IPS-18c (cell line): ENCODE measurements around the gene TOMM40L.

ENCODE experiments used
- H3K4me3 ChIP-seq: 2 replicates; pipeline ENCODE4 v1.7.0; 2013; ENCODE audit warnings: low read depth, mild to moderate bottlenecking, low read length, moderate library complexity; ENCODE audit not compliant: insufficient read depth
- H3K9me3 ChIP-seq: one replicate; pipeline ENCODE4 v1.6.1; 2013; ENCODE audit warnings: mild to moderate bottlenecking, low read length, moderate library complexity; ENCODE audit not compliant: control insufficient read depth, insufficient read depth

Gene TOMM40L

DNA sequence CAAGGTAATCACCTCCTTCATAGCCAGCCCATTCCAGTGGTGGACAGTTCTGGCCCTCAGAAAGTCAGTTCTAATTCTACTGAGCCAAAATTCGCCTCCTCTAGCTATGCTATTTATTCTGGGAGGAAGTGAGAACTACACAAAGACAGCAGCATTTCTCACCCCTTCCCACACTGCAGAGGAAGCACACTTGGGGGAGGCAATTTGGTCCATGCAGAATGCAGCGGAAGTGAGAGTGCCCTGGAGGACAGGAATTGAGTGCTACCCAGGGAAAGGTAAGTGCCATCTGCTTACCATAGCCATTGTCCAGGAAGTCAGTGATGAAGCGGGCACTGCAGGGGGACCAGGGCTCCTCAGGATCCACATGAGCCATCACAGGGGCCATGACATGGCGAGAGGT, 30.7 kb upstream of the TOMM40L start:
- Histone ChIP-seq H3K9me3 (no peaks in the 10 kb centered on the region), H3K4me3 (no peak overlapping the region)

GRCh38 chr1:161196111-161196510, 29.7 kb upstream of the TOMM40L start:
- Histone ChIP-seq H3K4me3 (no peak overlapping the region), H3K9me3 (no peaks in the 10 kb centered on the region)

GRCh38 chr1:161196521-161197451, 29.1 kb upstream of the TOMM40L start:
- no peaks in the 10 kb centered on the region for H3K9me3 ChIP-seq
- peak overlapping the region; percentile 45; the same call in 1 of the 2 replicates for H3K4me3 ChIP-seq

- H3K9me3 ChIP-seq, result no peaks in the 10 kb centered on the region
These were observed 28.2 kb upstream of the TOMM40L start for GRCh38 chr1:161197560-161198193.

GRCh38 chr1:161198194-161198896, 27.5 kb upstream of the TOMM40L start:
- Histone ChIP-seq H3K4me3 (peak overlapping the region; percentile 45), H3K9me3 (no peaks in the 10 kb centered on the region)

More at GRCh38 chr1:161197560-161198193, 28.2 kb upstream of the TOMM40L start:
- H3K4me3 ChIP-seq, result peak overlapping the region; percentile 45

- H3K9me3 ChIP-seq, result no peaks in the 10 kb centered on the region
- peak within 1 kb of the TSS; percentile 45 for H3K4me3 ChIP-seq
These were observed 26.9 kb upstream of the TOMM40L start, which contains the start of gene ADAMTS4 for GRCh38 chr1:161198897-161199431. Gene ADAMTS4, minus strand, starts transcription at chr1:161199054. Its CDS starts 427 bp downstream, at chr1:161198627.

- no peaks in the 10 kb centered on the region for H3K9me3 ChIP-seq
- 0 out of 2 replicates have a peak overlapping the region, but pooled peaks have one; percentile 15 for H3K4me3 ChIP-seq
These were observed 26.2 kb upstream of the TOMM40L start for GRCh38 chr1:161199506-161200139.

GRCh38 chr1:161200421-161200991, 25.4 kb upstream of the TOMM40L start:
- peak overlapping the region; percentile 26; the same call in 1 of the 2 replicates for H3K4me3 ChIP-seq
- H3K9me3 ChIP-seq, result no peaks in the 10 kb centered on the region

DNA sequence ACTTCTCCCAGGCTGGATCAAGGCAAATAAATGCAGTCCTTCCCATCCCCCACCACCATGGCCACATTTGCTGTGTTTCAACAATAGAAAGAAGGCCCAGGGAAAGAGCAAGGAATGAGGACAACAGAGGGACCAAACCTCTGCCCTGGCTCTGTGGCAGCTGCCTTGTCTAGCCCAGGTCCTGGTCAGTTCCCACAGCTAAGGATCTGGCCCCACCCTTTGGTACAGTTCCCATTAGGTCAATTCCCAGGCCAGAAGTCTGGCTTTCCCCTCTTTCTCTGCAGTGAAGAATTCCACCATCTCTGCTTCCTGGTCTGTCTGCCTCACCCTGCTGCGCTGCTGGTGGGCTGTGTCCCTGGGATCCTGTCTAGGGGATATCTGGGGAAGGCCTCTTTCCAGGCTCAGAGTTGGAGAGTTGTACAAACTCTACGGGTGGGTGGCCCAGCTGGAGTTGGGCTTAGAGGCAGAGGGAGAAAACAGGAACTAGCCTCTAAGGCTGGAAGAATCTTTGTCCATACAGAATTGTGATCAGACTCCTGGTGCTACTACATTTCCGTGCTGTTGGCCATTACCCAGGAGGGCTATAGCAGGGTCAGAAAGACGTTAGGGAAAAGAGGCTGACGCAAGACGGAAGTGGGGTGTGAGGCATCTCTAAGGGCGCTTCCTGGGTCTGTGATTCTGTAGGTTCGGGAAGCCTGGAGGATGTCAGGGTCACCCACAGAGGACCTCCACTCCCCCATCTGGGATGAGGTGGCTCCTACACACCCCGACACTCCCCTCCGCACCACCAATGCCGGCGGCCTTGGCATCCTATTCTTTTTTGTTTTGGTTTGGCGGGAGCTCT, 24.6 kb upstream of the TOMM40L start:
- H3K9me3 ChIP-seq, result no peaks in the 10 kb centered on the region
- peak overlapping the region; percentile 93; the same call in 1 of the 2 replicates for H3K4me3 ChIP-seq

- Histone ChIP-seq H3K9me3 (no peaks in the 10 kb centered on the region), H3K4me3 (peak within 1 kb of the TSS; percentile 93)
These were observed 23.8 kb upstream of the TOMM40L start, which contains the start of gene NDUFS2 for GRCh38 chr1:161201836-161202712. Gene NDUFS2, plus strand, starts transcription at chr1:161202367. Its CDS starts 19 bp downstream, at chr1:161202386.

GRCh38 chr1:161206411-161207140, 19.3 kb upstream of the TOMM40L start:
- Histone ChIP-seq H3K4me3 (no peak overlapping the region), H3K9me3 (peaks cover 2% of the 10 kb centered on the region)

GRCh38 chr1:161207173-161207572, 18.7 kb upstream of the TOMM40L start:
- H3K4me3 ChIP-seq, result no peak overlapping the region; the same call in 1 of the 2 replicates

DNA sequence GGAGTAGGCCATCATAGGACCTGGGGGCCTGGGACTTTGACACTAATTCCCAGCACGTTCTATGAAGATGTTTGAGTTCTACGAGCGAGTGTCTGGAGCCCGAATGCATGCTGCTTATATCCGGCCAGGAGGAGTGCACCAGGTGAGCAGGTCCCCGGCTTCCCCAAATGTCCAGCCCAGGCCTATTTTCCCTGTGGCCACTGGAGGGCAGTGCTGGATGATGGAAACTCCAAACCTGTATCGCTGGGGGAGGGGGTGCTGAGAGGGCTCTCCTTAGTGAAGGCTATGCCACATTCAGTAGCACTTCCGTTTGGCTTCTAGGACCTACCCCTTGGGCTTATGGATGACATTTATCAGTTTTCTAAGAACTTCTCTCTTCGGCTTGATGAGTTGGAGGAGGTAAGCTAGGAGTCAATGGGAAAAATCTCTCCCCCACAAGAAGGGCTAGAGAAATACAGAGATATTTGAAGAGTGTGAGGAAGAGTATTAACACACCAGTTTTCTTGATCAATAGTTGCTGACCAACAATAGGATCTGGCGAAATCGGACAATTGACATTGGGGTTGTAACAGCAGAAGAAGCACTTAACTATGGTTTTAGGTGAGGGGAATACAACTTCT, 16.0 kb upstream of the TOMM40L start:
- H3K4me3 ChIP-seq, result no peak overlapping the region
- peaks cover 2% of the 10 kb centered on the region for H3K9me3 ChIP-seq

More at GRCh38 chr1:161207173-161207572, 18.7 kb upstream of the TOMM40L start:
- H3K9me3 ChIP-seq, result peaks cover 2% of the 10 kb centered on the region

- Histone ChIP-seq H3K9me3 (peaks cover 2% of the 10 kb centered on the region), H3K4me3 (no peak overlapping the region)
These were observed 11.5 kb upstream of the TOMM40L start for GRCh38 chr1:161214369-161214768.
